Cardiac fibroblast (primary cell): Measurements from ENCODE around the gene TM9SF4.

Experiments
- DNase-seq, 2 donors: peaks; one replicate each; pipeline versions ENCODE4 v3.0.0 to v3.0.0-alpha.2; 2010; ENCODE audit warnings: low read depth in 2 of 2
- H3K4me3 ChIP-seq, 2 donors: replicated peaks in 1 of 2; 1 replicate in 1 of 2; 2 replicates in 1 of 2; pipeline ENCODE4 v1.5.1; 2011; ENCODE audit warnings: low read depth in 2 of 2, low read length in 2 of 2, mild to moderate bottlenecking in 2 of 2, moderate library complexity in 1 of 2
- CTCF ChIP-seq: IDR thresholded peaks from one replicate; pipeline ENCODE4 v1.5.1; 2011; ENCODE audit warnings: low read depth, mild to moderate bottlenecking, low read length, inconsistent platforms

Gene TM9SF4

GRCh38 chr20:32132911-32133549 is 23.5 kb downstream of the TM9SF4 start:
- no peak for DNase-seq
- TF ChIP-seq CTCF: no peak

DNA sequence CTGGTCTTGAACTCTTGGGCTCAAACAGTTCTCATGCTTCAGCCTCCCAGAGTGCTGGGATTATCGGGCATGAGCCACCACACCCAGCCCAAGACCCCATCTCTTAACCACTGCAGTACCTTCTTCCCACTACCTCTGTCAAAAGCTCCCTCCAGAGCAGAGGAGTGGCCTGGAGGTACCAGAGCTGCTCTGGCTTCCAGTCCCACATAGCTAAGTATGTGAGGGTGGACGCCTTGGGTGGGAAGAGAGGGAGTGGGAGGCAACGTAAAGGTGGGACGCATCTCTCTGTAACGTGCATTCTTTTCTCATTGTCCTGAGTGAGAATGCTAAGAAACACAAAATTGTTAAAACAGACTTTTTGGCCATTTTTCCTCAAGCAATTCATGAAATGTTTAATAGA is 24.5 kb downstream of the TM9SF4 start:
- no peak for TF ChIP-seq CTCF
- DNase-seq: no peak
- H3K4me3 ChIP-seq: no peak overlapping the region

More at GRCh38 chr20:32132911-32133549, 23.5 kb downstream of the TM9SF4 start:
- H3K4me3 ChIP-seq: no peak overlapping the region

GRCh38 chr20:32135983-32136515 is 26.5 kb downstream of the TM9SF4 start:
- DNase-seq: no peak
- TF ChIP-seq CTCF: no peak
- H3K4me3 ChIP-seq: no peak overlapping the region

DNA sequence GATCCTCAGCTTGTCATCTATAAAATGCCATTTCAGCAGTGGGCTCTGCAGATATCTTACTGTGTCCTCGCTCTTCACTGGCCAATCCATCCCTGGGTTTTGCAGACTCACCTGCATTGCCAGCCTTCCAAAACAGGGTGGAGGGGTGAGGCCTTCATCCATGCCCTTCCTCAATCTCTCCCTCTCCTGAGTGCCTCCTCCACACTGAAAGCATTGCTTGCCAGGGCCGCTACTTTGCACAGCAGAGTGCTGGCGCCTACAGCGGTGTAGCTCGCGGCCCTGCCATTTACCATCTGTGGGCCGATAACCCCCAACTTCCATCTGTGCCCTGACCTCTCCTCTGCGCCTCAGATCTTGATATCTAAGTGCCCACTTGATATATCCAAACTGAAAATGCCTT is 29.4 kb downstream of the TM9SF4 start:
- no peak for DNase-seq
- no peak overlapping the region for H3K4me3 ChIP-seq
- no peak for TF ChIP-seq CTCF

- no peak overlapping the region for H3K4me3 ChIP-seq
- no peak for TF ChIP-seq CTCF
- no peak for DNase-seq
Observed at GRCh38 chr20:32139947-32140346, 30.4 kb downstream of the TM9SF4 start.

GRCh38 chr20:32140603-32141002 is 31.1 kb downstream of the TM9SF4 start:
- no peak for TF ChIP-seq CTCF
- no peak for DNase-seq
- H3K4me3 ChIP-seq: no peak overlapping the region
